C4-2B (cell line): ENCODE results near the gene LRRC46.

ENCODE experiments used
- H3K27ac ChIP-seq: fragments of 450-650 bp; 2 replicates; pipeline ENCODE4 v1.5.1; 2017
- CTCF ChIP-seq: fragments of 450-650 bp; conservative IDR thresholded peaks from 2 replicates; pipeline ENCODE4 v1.5.1; 2017; ENCODE audit warnings: mild to moderate bottlenecking
- ZFX ChIP-seq: fragments of 450-650 bp; IDR thresholded peaks from 2 replicates; pipeline ENCODE4 v1.6.1; 2017

The LRRC46 gene

GRCh38 chr17:47873200-47874090 is 42.0 kb downstream of the LRRC46 start:
- H3K27ac ChIP-seq = no peak overlapping the region

GRCh38 chr17:47875011-47875985 is 43.8 kb downstream of the LRRC46 start:
- H3K27ac ChIP-seq = no peak overlapping the region

More at GRCh38 chr17:47873200-47874090, 42.0 kb downstream of the LRRC46 start:
- TF ChIP-seq ZFX (no peak), CTCF (no peak)

GRCh38 chr17:47877368-47878034 is 46.0 kb downstream of the LRRC46 start:
- TF ChIP-seq CTCF (no peak), ZFX (no peak)
- H3K27ac ChIP-seq = no peak overlapping the region

More at GRCh38 chr17:47875011-47875985, 43.8 kb downstream of the LRRC46 start:
- no peak for TF ChIP-seq ZFX

GRCh38 chr17:47878203-47879027 is 46.9 kb downstream of the LRRC46 start:
- TF ChIP-seq CTCF (no peak), ZFX (no peak)
- no peak overlapping the region for H3K27ac ChIP-seq

GRCh38 chr17:47879028-47879585 is 47.6 kb downstream of the LRRC46 start:
- no peak overlapping the region for H3K27ac ChIP-seq
- no peak for TF ChIP-seq ZFX
- TF ChIP-seq CTCF = no peak

GRCh38 chr17:47879776-47880454 is 48.4 kb downstream of the LRRC46 start:
- TF ChIP-seq ZFX (no peak), CTCF (no peak)
- no peak overlapping the region for H3K27ac ChIP-seq
